T-helper 17 cell (primary cell): Measurements from ENCODE around the gene SETD2. TPM values are rescaled to one million over a fixed set of nuclear protein-coding genes. Genes with fewer than 3 reads are reported as not detected.

Source experiments
- ATAC-seq: fragments of 150-1000 bp; cut with Tn5 transposase; 2 replicates; pipeline ENCODE4 v1.10.0; 2021; ENCODE audit warnings: mild to moderate bottlenecking, moderate library complexity
- DNase-seq, 3 donors: peaks; one replicate each; pipeline versions ENCODE4 v3.0.0 to v3.0.0-alpha.2; 2020 to 2021
- H3K9me3 ChIP-seq: one replicate; pipeline ENCODE4 v1.7.0; 2013; ENCODE audit warnings: low read length, mild to moderate bottlenecking; ENCODE audit not compliant: control insufficient read depth, poor library complexity, severe bottlenecking
- H3K27ac Mint-ChIP-seq: one replicate; pipeline ENCODE4 v1.8.0; 2022; ENCODE audit warnings: mild to moderate bottlenecking, moderate library complexity, mixed read lengths
- H3K27me3 Mint-ChIP-seq: one replicate; pipeline ENCODE4 v1.8.0; 2022; ENCODE audit warnings: mixed read lengths
- H3K36me3 Mint-ChIP-seq: one replicate; pipeline ENCODE4 v1.8.0; 2022; ENCODE audit warnings: low read depth, mixed read lengths
- H3K4me1 Mint-ChIP-seq: one replicate; pipeline ENCODE4 v1.8.0; 2022; ENCODE audit warnings: mild to moderate bottlenecking, mixed read lengths
- H3K4me3 Mint-ChIP-seq: one replicate; pipeline ENCODE4 v1.8.0; 2022; ENCODE audit warnings: mild to moderate bottlenecking, moderate library complexity, mixed read lengths
- total RNA-seq, 4 donors: library from RNA in 2 of 4; stranded (reverse) in 2 of 4; gene quantifications; one replicate each; pipeline ENCODE4 v1.2.3 and lab custom pipeline; 2022 to 2026

Gene SETD2
- total RNA-seq, 2 donors from 2014 or later = 76.1 to 86.9 TPM

DNA sequence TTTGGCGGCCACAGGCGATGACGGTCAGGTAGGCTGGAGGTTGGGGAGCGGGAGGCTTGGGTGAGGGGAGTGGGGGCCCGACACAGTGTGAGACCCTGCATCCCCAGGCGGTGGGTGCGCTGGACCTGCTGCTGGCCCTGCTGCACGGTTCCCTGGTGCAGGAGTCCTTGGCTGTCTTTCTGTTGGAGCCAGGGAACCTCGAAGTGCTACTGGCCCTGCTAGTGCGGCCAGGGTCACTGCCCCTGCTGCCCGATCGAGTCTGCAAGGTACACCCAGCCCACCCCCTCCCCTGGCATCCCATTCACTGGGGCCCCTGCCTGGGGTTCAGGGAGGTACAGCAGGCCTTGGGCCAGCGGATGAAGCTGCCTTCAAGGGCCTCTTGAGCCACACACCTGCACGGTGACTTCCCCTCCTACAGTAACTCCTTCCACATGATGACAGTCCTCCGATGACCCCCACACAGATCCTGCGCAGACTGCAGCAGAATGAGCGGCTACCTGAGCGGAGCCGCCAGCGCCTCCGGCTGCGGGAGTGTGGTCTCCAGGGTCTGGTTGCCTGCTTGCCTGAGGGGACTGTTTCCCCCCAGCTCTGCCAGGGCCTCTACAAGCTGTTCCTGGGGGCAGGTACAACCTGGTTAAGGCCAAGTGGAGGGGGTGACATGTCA, 164.9 kb downstream of the SETD2 start:
- Mint-ChIP-seq H3K27ac (peak overlapping the region; percentile 87), H3K4me3 (peak overlapping the region; percentile 55), H3K4me1 (peaks cover 19% of the 10 kb centered on the region), H3K36me3 (peaks cover 3% of the 10 kb centered on the region), H3K27me3 (no peaks in the 10 kb centered on the region)
- peak; percentile 19 for ATAC-seq
- DNase-seq = no peak
- no peaks in the 10 kb centered on the region for H3K9me3 ChIP-seq

DNA sequence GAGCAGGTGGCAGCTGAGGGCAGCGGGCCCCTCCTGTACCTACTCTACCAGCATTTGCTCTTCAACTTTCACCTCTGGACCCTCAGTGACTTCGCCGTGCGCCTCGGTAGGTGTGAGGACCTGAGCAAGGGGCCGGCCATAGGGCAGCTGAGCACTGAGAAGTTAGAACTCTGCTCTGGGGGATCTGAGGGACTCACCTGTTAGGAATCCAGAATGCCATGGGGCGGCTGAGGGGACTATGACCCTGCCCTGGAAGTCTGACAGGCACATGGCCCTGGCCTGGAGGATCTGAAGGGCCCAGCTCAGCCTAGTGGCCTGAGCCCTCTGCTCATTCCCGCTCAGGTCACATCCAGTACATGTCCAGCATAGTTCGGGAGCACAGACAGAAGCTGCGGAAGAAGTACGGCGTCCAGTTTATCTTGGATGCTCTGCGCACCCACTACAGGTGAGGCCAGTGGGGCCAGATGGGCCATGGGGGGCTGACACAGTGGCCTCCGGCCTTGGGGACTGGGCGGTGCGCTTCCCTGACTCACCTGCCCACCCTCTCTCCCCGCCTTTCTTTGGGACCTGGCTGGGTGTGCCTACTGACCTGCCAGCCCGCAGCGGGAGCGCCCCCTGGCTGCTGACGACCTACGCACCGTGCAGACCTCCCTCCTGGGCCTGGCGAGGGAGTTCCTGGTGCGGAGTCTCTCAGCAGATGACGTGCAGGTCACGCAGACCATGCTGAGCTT, 165.6 kb downstream of the SETD2 start:
- no peaks in the 10 kb centered on the region for H3K9me3 ChIP-seq
- Mint-ChIP-seq H3K36me3 (peaks cover 3% of the 10 kb centered on the region), H3K4me3 (no peak overlapping the region), H3K27me3 (no peaks in the 10 kb centered on the region), H3K4me1 (peaks cover 19% of the 10 kb centered on the region), H3K27ac (peak overlapping the region; percentile 80)
- DNase-seq (peak; percentile 58 to 75 (median 60)), ATAC-seq (peak; percentile 79)

DNA sequence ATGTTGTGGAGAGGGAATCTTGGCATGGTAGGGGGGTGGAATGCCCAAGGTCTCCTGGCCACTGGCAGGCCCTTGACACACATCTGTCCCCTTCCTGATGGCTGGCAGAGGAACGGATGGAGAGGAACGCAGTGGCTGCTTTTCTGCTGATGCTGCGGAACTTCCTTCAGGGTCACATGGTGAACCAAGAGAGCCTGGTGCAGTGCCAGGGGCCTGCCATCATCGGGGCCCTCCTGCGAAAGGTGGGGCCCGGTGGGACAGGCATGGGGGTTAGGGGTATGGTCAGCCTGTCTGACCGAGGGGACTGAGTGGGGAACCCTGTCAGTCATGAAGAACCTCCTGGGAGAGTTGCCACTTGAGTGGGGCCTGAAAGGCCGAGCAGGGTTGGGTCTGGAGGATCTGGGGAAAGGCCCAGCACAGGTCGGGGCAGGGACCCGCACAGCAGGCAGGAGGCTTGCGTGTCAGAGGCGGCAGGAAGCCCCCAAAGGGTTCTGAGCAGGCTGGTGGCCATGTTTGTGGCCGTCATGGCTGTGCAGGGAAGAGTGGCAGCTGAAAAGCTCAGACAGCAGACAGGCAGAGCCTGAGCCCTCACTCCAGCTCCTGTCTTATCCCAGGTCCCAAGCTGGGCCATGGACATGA, 166.3 kb downstream of the SETD2 start:
- no peak overlapping the region for H3K4me3 Mint-ChIP-seq
- H3K36me3 Mint-ChIP-seq = peaks cover 3% of the 10 kb centered on the region
- H3K27me3 Mint-ChIP-seq = no peaks in the 10 kb centered on the region
- DNase-seq (no peak), ATAC-seq (no peak)
- H3K9me3 ChIP-seq = no peaks in the 10 kb centered on the region
- peak overlapping the region; percentile 80 for H3K27ac Mint-ChIP-seq
- peaks cover 22% of the 10 kb centered on the region for H3K4me1 Mint-ChIP-seq

DNA sequence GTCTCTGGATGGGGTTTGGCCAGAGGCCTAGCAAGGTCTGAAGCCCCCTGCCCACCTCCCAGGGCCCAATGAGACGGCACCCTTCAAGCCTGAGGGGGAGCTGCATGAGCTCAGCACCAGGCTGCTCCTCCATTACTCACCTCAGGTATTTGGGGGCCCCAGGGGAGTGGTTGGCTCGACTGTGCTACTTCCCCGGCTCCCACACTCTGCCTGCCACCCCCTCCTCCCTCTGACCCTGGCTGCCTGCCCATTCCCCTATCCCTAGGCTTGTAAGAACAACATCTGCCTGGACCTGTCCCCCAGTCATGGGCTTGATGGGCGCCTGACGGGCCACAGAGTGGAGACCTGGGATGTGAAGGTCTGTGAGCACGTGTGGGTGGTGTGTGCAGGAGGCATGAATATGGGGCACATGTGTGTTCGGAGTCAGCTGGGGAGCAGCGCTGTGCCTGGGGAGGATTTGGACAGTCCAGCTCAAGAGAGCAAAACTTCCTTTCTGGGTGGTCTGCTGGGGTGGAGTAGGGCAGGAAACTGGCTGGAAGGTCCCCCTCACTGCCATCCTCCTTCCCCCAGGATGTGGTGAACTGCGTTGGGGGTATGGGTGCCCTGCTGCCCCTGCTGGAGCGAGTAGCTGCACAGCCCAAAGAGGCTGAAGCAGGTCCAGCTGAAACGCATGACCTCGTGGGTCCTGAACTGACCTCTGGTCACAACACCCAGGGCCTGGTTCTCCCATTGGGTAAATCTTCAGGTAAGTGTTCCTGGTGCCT, 167.0 kb downstream of the SETD2 start:
- ATAC-seq (no peak), DNase-seq (no peak)
- Mint-ChIP-seq H3K27me3 (no peaks in the 10 kb centered on the region), H3K27ac (peak overlapping the region; percentile 80), H3K4me3 (peak overlapping the region; percentile 43), H3K36me3 (peaks cover 2% of the 10 kb centered on the region), H3K4me1 (peaks cover 28% of the 10 kb centered on the region)
- no peaks in the 10 kb centered on the region for H3K9me3 ChIP-seq

DNA sequence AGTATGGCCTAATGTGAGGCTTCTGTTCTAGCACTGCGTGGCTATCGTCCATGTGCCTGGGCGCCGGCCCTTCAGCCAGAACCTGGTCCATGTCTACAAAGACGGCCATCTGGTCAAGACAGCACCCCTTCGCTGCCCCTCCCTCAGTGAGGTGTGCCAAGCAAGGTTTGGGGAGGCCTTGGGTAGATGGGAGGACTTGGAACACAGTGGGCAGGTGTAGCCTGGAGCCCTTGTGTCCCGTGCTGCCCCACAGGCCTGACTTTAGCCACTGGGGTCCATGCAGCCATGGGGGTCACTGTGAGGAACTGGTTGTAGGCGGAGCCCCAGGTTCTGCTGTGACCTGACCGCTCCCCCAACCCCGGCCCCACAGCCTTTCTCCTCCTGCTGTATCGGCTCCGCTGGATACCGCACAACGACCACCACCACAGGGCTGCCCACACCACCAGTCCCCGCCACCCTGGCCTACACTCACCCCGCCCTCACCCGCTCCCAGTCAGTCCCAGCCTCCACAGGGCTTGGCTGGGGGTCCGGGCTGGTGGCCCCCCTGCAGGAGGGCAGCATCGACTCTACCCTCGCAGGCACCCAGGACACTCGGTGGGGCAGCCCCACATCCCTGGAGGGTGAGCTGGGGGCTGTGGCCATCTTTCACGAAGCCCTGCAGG, 167.9 kb downstream of the SETD2 start:
- Mint-ChIP-seq H3K4me1 (peaks cover 31% of the 10 kb centered on the region), H3K36me3 (peaks cover 2% of the 10 kb centered on the region), H3K4me3 (no peak overlapping the region), H3K27ac (peak overlapping the region; percentile 14), H3K27me3 (no peaks in the 10 kb centered on the region)
- no peaks in the 10 kb centered on the region for H3K9me3 ChIP-seq
- DNase-seq (no peak), ATAC-seq (no peak)

DNA sequence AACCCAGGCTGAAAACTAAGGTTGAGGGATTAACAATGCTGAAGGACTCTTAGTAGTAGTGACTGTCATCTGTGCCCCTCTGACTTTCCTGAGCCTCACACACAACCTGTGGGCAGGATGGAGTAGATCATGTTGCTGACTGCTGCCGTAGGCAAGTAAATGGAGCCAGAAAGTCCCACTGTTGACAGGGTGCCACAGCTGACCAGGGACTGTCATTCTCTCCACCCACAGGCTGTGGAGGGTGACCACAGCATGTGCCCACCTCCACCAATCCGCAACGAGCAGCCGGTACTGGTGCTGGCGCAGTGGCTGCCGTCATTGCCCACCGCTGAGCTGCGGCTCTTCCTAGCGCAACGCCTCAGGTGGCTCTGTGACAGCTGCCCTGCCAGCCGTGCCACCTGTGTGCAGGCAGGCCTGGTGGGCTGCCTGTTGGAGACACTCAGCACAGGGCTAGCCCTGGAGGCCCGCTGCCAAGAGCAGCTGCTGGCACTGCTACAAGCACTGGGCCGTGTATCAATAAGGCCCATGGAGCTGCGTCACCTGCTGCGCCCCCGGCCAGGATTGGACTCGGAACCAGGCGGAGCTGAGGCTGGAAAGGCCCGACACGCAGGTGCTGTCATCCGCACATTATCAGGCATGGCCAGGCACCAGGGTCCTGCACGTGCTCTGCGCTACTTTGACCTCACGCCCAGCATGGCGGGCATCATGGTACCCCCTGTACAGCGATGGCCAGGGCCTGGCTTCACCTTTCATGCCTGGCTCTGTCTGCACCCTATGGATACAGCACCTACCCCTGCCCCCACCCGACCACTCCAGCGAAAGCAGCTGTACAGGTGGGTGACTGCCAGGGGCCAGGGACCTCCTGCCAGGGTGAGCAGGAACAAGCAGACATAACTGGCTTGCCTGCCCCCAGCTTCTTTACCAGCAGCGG, 168.8 kb downstream of the SETD2 start:
- Mint-ChIP-seq H3K4me1 (peaks cover 39% of the 10 kb centered on the region), H3K27ac (no peak overlapping the region), H3K27me3 (no peaks in the 10 kb centered on the region), H3K36me3 (peaks cover 3% of the 10 kb centered on the region), H3K4me3 (no peak overlapping the region)
- no peak for ATAC-seq
- DNase-seq = no peak
- no peaks in the 10 kb centered on the region for H3K9me3 ChIP-seq

DNA sequence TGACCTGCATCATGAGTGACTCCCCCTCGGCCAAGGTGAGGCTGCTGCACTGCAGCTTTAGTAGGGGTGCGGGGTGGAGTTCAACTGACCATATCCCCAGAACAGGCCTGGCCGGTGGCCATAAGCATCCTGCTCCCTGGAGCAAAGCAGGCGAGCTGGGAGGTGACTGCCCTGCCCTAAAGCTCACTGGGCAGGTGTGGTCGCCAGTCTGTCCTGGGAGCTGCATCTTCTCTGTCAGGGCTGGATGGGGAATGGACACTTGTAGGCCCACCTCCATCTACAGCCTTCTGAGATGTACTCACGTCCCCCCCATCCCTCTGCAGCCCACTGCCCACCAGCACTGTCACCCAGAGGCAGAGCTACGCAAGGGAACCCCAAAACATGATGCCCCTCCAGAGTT, 169.9 kb downstream of the SETD2 start:
- H3K36me3 Mint-ChIP-seq = peaks cover 5% of the 10 kb centered on the region
- peaks cover 49% of the 10 kb centered on the region for H3K4me1 Mint-ChIP-seq

DNA sequence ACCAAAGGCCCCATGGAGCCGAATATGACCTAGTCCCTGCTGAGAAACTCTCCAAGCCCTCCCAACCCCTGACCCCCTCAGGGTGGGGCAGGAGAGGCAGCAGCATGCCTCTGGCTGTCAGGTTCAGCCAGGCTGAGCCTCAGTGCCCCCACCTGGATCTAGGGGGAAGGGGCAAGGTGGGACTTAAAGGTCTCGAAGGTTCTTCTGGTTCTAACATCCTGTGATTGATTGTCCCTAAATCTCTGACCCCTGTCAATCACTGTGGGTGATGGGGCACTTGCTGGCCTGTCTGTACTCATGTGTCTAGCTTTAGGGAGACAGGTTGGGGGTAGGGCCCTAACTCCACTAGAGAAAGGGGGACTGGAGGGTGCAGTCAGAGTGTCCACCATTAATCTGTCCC, 170.6 kb downstream of the SETD2 start:
- ATAC-seq = no peak

More for the DNA sequence above, 169.9 kb downstream of the SETD2 start:
- DNase-seq (no peak), ATAC-seq (no peak)
- Mint-ChIP-seq H3K27me3 (no peaks in the 10 kb centered on the region), H3K4me3 (no peak overlapping the region), H3K27ac (no peak overlapping the region)
- no peaks in the 10 kb centered on the region for H3K9me3 ChIP-seq

DNA sequence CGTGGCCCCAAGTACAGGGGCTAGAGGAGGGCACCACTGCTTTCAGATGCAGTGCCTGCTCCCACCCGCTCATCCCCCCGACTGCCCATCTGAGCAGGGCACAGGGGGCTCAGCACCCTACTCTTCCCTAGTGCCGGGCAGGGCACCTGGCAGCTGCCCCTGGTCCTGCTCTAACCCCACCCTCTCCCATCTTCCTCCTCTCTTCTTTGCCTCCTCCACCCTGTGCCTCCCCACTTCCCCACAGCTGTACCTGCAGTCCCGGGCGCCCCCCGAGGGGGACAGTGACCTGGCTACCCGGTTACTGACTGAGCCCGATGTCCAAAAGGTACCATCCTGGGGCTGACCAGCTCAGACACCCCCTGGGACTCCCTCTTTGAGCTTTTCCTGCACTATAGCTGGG, 171.7 kb downstream of the SETD2 start:
- Mint-ChIP-seq H3K27me3 (no peaks in the 10 kb centered on the region), H3K36me3 (peaks cover 4% of the 10 kb centered on the region), H3K4me1 (peaks cover 55% of the 10 kb centered on the region), H3K4me3 (no peak overlapping the region), H3K27ac (peak overlapping the region; percentile 43)
- no peaks in the 10 kb centered on the region for H3K9me3 ChIP-seq
- ATAC-seq = no peak
- DNase-seq = no peak

More for the DNA sequence above, 170.6 kb downstream of the SETD2 start:
- Mint-ChIP-seq H3K4me3 (no peak overlapping the region), H3K27ac (no peak overlapping the region), H3K27me3 (no peaks in the 10 kb centered on the region), H3K4me1 (peaks cover 55% of the 10 kb centered on the region), H3K36me3 (peaks cover 4% of the 10 kb centered on the region)
- DNase-seq = no peak
- H3K9me3 ChIP-seq = no peaks in the 10 kb centered on the region

DNA sequence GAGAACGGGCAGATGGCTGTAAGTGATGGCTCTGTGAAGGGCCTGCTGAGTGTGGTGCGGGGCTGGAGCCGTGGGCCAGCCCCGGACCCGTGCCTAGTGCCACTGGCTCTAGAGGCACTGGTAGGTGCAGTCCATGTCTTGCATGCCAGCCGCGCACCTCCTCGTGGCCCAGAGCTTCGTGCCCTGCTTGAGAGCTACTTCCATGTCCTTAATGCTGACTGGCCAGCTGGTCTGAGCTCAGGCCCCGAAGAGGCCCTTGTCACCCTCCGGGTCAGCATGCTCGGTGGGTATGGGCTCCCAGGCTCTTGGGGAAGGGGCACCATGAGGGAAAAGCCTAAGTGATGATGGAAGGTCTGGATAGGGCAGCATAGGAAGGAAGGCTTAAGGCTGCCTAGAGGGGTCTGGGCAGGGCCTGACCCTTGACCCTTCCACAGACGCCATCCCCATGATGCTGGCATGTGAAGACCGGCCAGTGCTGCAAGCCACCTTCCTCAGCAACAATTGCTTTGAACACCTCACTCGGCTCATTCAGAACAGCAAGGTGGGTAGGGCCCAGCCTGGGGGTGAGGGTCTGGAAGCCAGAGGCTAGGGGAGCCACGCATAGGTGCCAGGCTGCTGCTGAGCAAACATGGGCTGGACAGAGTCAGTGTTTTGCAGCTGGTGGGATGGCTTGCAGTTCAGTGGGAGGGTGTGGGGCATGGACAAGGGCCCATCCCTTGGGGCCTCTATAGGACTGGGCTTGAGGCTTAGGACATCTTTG, 172.3 kb downstream of the SETD2 start:
- Mint-ChIP-seq H3K4me1 (peaks cover 56% of the 10 kb centered on the region), H3K36me3 (peaks cover 4% of the 10 kb centered on the region), H3K27me3 (no peaks in the 10 kb centered on the region), H3K4me3 (no peak overlapping the region), H3K27ac (no peak overlapping the region)
- ATAC-seq (no peak), DNase-seq (no peak)
- no peaks in the 10 kb centered on the region for H3K9me3 ChIP-seq

DNA sequence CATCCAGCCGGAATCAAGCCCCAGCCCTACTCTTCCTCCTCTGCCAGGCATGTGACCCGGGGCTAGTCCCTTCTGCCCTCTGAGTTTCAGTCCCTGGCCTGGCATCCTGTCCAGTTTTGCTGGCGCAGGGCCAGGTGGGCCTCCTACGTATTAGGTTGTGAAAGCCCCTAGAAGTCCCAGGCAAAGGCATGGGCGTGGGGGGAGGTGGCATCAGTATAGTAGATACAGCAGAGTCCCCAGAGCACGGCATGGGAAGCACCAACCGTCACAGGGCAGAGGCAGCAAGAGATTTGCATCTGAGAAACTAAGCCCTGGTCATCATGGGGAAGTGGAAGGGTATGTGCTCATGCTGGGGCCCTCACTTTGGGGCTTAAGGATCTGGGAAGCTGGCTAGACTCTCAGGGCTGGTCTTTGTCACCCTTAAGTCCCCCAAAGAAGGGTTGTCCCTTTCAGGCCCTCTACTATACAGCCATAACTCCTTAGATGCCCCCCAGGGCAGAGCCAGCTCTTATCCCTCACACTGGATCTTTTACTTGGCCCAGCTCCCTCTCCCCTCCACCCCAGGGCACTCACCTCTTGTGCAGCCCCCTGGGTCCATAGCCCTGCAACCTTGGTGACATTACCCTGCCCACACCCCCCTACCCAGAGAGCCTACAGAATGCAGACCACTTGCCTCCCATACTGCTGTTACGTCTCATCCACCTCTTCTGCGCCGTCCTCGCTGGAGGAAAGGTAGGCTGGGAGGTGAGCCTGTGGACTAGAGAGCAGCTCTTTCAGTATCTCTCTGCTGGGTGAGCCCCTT, 173.1 kb downstream of the SETD2 start:
- Mint-ChIP-seq H3K27ac (peak overlapping the region; percentile 93), H3K4me3 (peak overlapping the region; percentile 79), H3K4me1 (peaks cover 64% of the 10 kb centered on the region), H3K36me3 (peaks cover 6% of the 10 kb centered on the region), H3K27me3 (no peaks in the 10 kb centered on the region)
- no peaks in the 10 kb centered on the region for H3K9me3 ChIP-seq
- no peak for ATAC-seq
- DNase-seq = no peak
